GM19468 (cell line): ENCODE results near the gene RABGGTB.
"Not testable (repeated sequence)": the region's sequence is repeated elsewhere in the genome, so short reads cannot be mapped to it uniquely, and the experiment has no call there.

ENCODE experiments used
- ATAC-seq: cut with Tn5 transposase; IDR thresholded peaks from one replicate; pipeline ENCODE4 v1.9.1; 2021; ENCODE audit warnings: mild to moderate bottlenecking, moderate library complexity, moderate number of reproducible peaks; ENCODE audit not compliant: unreplicated experiment; ENCODE audit errors: extremely low read depth

Gene RABGGTB

GRCh38 chr1:75794382-75794781 is 8.3 kb downstream of the RABGGTB start:
- no peak for ATAC-seq

GRCh38 chr1:75795703-75796193 is 9.7 kb downstream of the RABGGTB start:
- no peak for ATAC-seq

GRCh38 chr1:75796376-75797272 is 10.6 kb downstream of the RABGGTB start, which contains the start of gene MSH4:
MSH4 (plus strand) TSS chr1:75796882; CDS start chr1:75796986, 104 bp downstream.
- ATAC-seq: no peak

- no peak for ATAC-seq
These were observed 11.2 kb downstream of the RABGGTB start for GRCh38 chr1:75797273-75797588.

- no peak for ATAC-seq
These were observed 11.7 kb downstream of the RABGGTB start for GRCh38 chr1:75797606-75798216.

- not testable (repeated sequence) for ATAC-seq
These were observed 15.4 kb downstream of the RABGGTB start for GRCh38 chr1:75801480-75801879.

- ATAC-seq: no peak
These were observed 22.9 kb downstream of the RABGGTB start for GRCh38 chr1:75808921-75809320.

- not testable (repeated sequence) for ATAC-seq
These were observed 24.1 kb downstream of the RABGGTB start for GRCh38 chr1:75810113-75810512.

- ATAC-seq: no peak
These were observed 25.3 kb downstream of the RABGGTB start for GRCh38 chr1:75811211-75811981.

GRCh38 chr1:75812065-75812464 is 26.0 kb downstream of the RABGGTB start:
- no peak for ATAC-seq

- ATAC-seq: not testable (repeated sequence)
These were observed 37.5 kb downstream of the RABGGTB start for GRCh38 chr1:75823596-75823995.

GRCh38 chr1:75836528-75837100 is 50.6 kb downstream of the RABGGTB start:
- no peak for ATAC-seq

GRCh38 chr1:75838079-75838478 is 52.0 kb downstream of the RABGGTB start:
- no peak for ATAC-seq

GRCh38 chr1:75841421-75841820 is 55.4 kb downstream of the RABGGTB start:
- ATAC-seq: no peak
